ENCODE data around the gene PLP1.
"Not testable (repeated sequence)": the region's sequence is repeated elsewhere in the genome, so short reads cannot be mapped to it uniquely, and the experiment has no call there.

The PLP1 gene, protein sequence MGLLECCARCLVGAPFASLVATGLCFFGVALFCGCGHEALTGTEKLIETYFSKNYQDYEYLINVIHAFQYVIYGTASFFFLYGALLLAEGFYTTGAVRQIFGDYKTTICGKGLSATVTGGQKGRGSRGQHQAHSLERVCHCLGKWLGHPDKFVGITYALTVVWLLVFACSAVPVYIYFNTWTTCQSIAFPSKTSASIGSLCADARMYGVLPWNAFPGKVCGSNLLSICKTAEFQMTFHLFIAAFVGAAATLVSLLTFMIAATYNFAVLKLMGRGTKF

DNA sequence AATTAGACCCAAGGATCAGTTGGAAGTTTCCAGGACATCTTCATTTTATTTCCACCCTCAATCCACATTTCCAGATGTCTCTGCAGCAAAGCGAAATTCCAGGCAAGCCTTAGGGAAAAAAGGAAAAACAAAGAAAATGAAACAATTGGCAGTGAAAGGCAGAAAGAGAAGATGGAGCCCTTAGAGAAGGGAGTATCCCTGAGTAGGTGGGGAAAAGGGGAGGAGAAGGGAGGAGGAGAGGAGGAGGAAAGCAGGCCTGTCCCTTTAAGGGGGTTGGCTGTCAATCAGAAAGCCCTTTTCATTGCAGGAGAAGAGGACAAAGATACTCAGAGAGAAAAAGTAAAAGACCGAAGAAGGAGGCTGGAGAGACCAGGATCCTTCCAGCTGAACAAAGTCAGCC, at the start of gene PLP1:
PLP1 (plus strand) TSS at position 295 of the 400 bp plus-strand sequence. CDS start 156 bp downstream, outside the sequence.
- no peak for DNase-seq (ENCODE audit: low read depth)

- DNase-seq (ENCODE audit: low read depth), result no peak
Observed at GRCh38 chrX:103727115-103727514, 49.5 kb upstream of the PLP1 start.

- DNase-seq (ENCODE audit: low read depth), result no peak
Observed at GRCh38 chrX:103729015-103729414, 47.6 kb upstream of the PLP1 start.

DNA sequence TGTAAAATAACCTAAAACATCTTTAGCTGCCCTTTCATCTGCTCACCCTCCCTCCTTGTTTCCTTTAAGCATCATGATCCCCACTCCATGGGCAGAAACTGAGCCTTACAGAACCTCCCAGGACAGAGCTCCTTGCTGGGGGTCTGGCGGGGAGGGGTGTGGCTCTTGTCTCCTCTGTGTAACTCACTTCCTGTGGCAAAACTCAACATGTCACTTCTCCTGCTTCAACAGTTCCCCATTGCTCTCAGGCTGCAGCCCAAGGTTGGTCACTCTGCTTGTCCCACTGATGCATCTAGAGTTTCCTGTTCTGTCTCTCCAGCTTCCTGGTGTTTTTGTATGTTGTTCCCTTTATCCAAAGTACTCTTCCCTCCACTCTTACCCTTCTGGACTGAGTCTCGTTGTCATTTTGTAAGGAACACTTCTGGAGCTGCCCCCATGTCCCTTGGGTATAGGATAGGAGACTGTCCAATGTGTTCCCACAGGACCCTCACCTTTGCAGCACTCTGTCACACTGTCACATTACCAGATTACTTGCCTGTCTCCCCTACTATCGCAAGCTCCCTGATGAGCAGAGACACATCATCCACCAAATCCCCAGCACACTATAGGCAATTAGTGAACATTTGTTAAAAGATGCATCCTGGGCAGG, 46.4 kb upstream of the PLP1 start:
- DNase-seq (ENCODE audit: low read depth), result no peak

DNA sequence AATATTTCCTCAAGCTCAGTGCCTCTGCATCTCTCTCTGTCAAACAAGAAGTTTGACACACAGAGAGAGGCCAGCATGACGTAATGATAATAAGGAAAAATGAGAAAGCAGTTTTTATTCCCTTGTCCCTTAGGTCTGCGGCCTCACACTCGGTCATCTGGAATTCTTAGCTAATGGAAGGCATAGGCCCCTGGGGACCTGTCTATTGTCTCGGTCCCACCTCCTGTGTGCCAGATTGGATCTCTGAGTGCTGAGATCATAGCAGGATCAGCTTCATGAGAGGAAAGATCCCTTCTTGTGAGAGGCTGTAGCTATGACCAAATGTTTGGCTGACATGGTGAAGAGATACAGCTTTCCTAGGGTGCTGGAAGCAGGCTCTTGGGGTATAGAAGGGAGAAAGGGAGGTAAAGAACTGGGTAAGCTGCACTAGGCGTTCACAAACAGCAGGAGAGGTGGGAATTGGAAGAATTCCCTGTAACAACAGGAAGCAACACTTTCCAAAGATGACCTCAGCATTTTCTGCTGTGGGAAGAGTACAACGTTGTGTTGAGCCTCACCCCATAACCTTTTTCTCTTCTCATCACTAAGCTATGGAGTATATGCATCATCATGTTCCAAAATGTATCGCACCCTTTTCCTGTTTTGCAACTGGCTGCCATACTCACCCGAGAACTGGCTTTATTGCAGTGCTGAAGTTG, 45.7 kb upstream of the PLP1 start:
- no peak for DNase-seq (ENCODE audit: low read depth)

- no peak for DNase-seq (ENCODE audit: low read depth)
Observed at GRCh38 chrX:103733017-103733416, 43.6 kb upstream of the PLP1 start.

DNA sequence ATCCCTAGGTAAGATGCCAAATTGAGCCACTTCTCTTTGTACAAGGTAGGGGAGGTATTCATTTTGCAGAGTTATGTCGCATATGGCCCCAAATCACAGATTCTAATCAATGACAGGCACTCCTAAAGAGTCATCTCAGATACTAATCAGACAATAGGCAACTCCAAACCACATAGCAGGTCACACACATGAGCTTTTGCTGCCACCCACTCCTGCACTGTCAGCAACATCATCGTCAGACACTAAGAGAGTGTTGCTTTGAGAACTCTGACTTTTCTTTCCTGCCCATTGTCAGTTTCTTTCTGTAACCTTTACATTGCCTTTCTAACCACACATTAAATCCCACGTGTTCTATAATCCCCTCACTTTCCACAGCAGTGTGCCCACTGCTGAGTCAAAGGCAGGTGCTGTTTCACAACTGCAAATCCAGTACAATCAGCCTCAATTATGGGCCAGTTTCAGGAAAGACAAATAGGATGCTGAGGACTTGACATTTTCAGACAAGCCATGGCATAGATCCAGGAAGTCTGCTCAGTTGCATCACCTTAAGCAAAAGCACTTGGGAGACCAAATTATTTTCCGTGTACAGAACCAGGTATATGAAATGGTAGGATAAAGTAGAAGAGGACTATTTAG, 42.4 kb upstream of the PLP1 start:
- no peak for DNase-seq (ENCODE audit: low read depth)

DNA sequence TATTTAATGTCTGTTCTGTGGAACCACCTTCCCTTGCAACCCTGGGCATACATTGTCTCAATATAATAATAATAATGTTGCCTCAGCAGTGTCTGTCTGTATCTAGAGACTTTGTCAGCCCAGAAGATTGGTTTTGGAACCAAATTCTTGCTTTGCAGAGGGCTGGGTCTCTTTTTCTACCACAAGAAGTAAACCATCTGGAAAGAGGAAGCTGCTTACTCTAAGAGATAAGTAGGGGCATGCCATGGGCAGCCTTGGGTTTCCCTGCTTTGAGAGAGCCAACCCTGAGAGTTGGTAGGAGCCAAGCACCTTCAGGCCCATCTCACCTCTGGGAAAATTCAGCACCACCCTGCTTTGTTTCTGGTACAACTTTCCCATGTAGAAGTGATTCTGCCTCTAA, 38.9 kb upstream of the PLP1 start:
- DNase-seq (ENCODE audit: low read depth), result no peak

DNA sequence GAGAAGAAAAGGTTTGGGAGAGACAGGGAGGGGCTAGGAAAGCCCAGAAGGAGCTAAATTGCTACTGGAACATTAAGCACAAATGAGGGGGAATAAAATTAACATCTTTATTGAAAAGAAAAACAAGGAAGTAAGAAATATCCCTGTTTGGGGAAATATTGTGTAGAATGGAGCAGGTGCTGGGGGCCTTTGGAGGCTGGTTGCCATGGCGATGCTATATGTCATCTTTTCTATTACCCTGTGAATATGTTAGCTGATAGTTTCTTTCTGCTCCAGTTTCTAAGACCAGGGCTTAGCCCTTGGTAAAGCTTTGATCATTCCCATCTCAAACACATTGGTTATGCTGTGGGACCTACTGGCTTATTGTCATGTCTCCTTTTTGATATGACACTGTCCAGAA, 37.2 kb upstream of the PLP1 start:
- DNase-seq (ENCODE audit: low read depth), result no peak

DNA sequence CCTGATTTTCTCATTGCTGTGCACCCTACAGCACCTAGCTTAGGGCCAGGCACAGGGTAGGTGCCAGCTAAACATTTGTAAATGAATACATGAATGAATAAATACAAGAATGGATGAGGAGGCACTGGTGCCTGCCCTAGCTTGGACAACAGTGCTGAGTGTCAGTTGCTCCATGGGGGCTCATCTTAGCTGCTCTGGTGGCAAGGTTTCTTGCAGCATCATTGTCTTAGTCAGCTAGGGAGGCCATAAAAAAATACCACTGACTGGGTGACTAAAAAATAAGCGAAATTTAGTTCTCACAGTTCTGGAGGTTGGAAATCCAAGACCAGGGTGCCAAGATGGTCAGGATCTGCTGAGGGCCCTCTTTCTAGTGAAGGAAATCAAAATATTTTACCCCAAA, 34.8 kb upstream of the PLP1 start:
- DNase-seq (ENCODE audit: low read depth), result no peak

DNA sequence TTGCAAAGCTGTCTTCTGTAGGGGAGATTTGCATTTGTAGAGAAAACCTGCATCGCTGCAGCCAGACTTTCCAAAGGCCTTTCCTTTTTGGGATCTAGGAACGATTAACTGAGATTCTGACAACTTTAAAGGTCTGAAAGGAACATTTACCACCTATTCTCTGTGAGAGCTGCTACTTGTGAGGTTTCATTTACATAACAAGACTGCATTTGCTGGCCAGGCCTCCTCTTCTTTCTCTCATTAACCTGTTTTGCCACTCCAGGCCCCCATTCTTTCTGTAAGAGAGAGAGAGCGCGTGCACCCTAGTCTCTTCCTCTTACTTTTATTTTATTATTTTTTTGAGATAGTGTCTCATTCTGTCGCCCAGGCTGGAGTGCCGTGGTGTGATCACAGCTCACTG, 34.3 kb upstream of the PLP1 start:
- DNase-seq (ENCODE audit: low read depth), result no peak

GRCh38 chrX:103747163-103747562, 29.5 kb upstream of the PLP1 start:
- no peak for DNase-seq (ENCODE audit: low read depth)

DNA sequence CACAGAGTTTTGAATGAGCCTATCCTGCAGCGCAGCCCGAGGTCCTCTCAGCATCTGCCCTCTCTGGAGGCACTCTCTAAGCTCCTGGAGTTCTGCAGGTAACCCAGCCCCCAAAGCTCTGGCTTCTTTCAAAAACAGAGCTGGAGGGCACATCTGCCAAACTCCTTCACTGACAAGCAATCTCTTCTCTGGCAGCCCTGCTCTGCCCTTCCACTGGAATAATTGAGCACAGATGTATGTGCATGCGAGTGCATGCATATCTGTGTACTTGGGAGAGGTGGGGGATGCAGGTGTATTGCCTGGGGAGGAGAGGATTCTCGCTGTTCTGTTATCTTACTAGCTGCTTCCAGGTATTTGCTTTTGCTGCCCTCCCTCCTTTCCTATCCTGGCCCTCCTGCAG, 22.2 kb upstream of the PLP1 start:
- DNase-seq (ENCODE audit: low read depth), result no peak

DNA sequence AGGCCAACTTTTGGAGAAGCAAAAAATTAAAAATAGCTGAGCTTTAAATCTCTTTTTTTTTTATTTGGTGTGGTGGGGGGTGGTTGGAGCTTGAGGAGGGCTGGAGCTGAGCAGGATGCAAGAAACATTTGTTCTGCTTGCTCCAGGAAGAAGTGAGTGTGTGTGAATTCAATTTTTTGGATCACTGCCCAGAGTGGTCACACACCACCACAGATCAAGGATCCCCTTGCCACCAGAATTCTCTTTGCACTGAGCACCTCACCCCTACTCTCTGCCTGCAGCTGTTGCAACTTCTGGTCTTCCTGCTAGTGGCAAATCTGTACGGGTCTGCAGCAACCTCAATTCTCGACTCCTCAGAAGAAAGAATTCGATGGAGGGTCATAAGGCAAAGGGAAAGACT, 19.9 kb upstream of the PLP1 start:
- DNase-seq (ENCODE audit: low read depth), result no peak

DNA sequence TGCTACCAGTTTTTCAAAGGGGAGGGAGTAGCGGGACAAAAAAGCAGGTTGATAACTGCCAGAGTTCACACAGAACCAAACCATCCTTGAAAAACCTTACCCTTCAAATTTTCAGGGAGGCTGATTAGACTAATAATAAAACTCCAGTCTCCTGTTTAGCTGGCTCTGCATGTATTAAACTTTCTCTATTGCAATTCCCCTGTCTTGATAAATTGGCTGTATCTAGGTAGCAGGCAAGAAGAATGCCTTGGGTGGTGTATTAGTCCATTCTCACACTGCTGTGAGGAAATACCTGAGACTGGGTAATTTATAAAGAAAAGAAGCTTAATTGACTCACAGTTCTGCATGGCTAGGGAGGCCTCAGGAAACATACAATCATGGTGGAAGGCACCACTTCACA, 18.1 kb upstream of the PLP1 start:
- DNase-seq (ENCODE audit: low read depth), result no peak

DNA sequence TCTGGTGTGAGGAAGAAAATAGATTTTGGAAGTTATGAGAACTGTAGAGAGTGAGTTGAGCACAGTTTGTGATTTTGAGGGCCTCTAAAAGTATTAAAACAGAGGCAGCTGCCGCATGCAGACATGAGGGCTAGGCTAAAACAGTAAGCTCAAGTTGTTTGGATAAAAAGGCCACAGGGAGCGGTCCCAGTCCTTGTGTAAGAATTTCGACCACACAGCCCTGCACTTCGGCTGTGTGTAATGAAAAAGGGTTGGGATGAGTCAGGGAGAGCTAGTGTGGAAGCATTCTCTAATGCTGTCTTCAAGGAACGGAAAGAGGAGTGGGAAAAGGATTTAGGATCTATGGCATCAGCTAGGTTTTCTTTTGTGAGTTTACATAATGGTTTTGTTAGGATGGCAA, 13.1 kb upstream of the PLP1 start:
- DNase-seq (ENCODE audit: low read depth), result not testable (repeated sequence)

- not testable (repeated sequence) for DNase-seq (ENCODE audit: low read depth)
Observed at GRCh38 chrX:103766813-103767555, 9.7 kb upstream of the PLP1 start.

DNA sequence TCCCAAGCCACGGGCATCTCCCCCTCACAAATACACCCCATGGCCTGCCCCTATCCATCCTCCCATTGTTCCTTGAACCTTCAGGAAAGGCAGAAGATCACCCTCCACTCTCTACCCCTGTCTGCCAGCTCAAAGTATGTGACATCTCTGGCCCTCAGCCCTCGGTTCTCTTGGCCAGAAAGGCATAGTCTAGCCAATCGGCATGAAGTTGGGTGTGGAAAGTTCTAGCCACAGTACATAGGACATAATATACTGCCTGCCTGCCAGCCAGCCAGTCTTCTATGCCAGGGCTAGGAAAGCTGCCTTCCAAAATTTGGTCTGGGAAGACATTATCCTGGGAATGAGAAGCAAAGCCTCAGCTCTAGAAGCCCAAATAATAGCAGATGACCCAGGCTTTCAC, 3.2 kb upstream of the PLP1 start:
- no peak for DNase-seq (ENCODE audit: low read depth)

GRCh38 chrX:103774070-103774642, 2.5 kb upstream of the PLP1 start:
- no peak for DNase-seq (ENCODE audit: low read depth)

DNA sequence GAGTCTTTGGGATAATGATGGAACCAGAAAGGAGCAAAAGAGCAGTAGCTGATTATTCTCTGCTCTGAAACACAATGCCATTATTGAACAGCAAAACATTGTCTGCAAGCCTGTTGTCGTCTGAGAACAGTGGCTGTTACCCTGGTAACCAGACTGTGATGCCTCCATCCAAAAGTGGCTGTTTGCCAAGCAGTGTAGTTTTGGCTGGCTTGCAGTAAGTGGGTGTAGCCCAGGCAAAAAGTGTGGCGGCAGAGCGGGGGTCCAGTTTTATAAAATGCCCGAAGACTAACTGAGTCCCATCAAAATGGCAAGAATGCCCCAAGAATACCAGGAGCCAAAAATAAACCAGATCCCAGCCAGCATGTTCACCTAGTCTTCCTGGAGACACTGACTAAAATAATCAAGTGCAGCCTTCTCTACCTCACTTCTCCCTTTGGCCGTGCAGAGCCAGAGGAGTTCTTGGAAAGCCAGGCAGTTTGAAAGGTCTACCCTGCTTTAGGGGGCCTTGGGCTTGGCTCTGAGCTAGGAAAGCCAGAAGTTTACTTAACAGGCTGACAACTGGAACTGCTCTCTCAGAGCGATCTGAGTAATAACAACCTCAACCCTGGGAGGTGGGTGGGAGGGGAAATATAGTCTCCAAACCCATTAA, 2.6 kb downstream of the PLP1 start:
- no peak for DNase-seq (ENCODE audit: low read depth)

DNA sequence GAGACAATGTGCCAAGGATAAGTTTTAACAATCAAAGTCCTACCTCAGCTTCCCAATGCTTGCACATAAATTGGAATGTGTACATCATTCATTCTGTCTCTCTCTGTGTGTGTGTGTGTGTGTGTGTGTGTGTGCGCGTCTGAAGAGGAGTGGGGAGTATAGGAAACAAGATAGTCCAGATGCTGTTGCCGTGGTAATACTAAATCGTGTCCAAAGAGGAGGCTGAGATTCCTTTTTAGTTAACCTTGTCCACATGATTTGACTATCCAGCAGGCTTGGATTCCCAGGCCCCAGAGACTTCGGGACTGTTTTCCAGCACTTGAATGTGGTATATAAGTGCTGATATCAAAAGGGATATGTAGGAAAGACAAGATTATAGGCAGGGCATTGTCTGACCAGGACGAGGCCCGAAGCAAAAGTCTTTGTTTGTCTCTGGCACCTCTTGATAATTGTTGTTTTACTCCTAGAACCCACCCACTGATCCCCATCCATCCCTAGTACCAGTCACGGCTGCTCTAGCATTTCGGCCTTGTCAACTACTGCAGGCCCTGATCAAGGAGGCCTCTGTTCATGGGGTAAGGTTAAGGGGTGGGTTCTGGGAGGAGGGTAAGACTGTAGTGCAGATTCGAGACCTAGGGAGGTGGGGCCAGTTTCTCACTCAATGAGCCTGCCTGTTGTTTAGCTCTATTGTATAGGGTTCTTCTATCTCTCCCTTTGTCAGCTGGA, 3.9 kb downstream of the PLP1 start:
- no peak for DNase-seq (ENCODE audit: low read depth)

All from stimulated activated CD8-positive, alpha-beta memory T cell treated with anti-CD3 and anti-CD28 coated beads, Interleukin-15, amount 100 ng/mL, for 24 hours (primary cell).